ENCODE data around the gene SLC43A3. TPM values are rescaled to one million over a fixed set of nuclear protein-coding genes. Genes with fewer than 3 reads are reported as not detected.

SLC43A3 gene
- total RNA-seq, 2 donors from 2014 or later, result 10.6 to 13.8 TPM

GRCh38 chr11:57428643-57429042, 1.7 kb upstream of the SLC43A3 start:
- no peaks in the 10 kb centered on the region for H3K36me3 Mint-ChIP-seq (ENCODE audit: low read depth)
- H3K27ac ChIP-seq (ENCODE audit: low read depth, low read length), result no peak overlapping the region
- peaks cover 38% of the 10 kb centered on the region for H3K27me3 ChIP-seq (ENCODE audit: control insufficient read depth, insufficient read depth, low read length, poor library complexity, severe bottlenecking)
- TF ChIP-seq, protein P1, sequence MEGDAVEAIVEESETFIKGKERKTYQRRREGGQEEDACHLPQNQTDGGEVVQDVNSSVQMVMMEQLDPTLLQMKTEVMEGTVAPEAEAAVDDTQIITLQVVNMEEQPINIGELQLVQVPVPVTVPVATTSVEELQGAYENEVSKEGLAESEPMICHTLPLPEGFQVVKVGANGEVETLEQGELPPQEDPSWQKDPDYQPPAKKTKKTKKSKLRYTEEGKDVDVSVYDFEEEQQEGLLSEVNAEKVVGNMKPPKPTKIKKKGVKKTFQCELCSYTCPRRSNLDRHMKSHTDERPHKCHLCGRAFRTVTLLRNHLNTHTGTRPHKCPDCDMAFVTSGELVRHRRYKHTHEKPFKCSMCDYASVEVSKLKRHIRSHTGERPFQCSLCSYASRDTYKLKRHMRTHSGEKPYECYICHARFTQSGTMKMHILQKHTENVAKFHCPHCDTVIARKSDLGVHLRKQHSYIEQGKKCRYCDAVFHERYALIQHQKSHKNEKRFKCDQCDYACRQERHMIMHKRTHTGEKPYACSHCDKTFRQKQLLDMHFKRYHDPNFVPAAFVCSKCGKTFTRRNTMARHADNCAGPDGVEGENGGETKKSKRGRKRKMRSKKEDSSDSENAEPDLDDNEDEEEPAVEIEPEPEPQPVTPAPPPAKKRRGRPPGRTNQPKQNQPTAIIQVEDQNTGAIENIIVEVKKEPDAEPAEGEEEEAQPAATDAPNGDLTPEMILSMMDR (conservative IDR thresholded peaks at IDR 0.05), result no peak
- no peak for DNase-seq
- H3K4me3 ChIP-seq (ENCODE audit: low read length), result no peak overlapping the region
- 88 to 96% methylated on average over 5 of the region's 5 CpGs for WGBS, 2 experiments (ENCODE audit: insufficient coverage in 1 of 2, insufficient read length in 1 of 2)
- no peaks in the 10 kb centered on the region for H3K9me3 Mint-ChIP-seq
- peaks cover 47% of the 10 kb centered on the region for H3K27me3 Mint-ChIP-seq (ENCODE audit: insufficient read depth)
- H3K9ac ChIP-seq (ENCODE audit: extremely low read depth, low read length, poor library complexity, severe bottlenecking), result no peak overlapping the region
- H3K27ac Mint-ChIP-seq, result no peak overlapping the region
- no peak overlapping the region for H3K4me3 Mint-ChIP-seq
- peaks cover 19% of the 10 kb centered on the region for H3K4me1 Mint-ChIP-seq
- H3K4me1 ChIP-seq (ENCODE audit: control insufficient read depth, insufficient read depth, low read length), result peaks cover 4% of the 10 kb centered on the region
- H3K9me3 ChIP-seq (ENCODE audit: control insufficient read depth, low read length), result no peaks in the 10 kb centered on the region
- no peaks in the 10 kb centered on the region for H3K36me3 ChIP-seq (ENCODE audit: control insufficient read depth, insufficient read depth, low read length)

DNA sequence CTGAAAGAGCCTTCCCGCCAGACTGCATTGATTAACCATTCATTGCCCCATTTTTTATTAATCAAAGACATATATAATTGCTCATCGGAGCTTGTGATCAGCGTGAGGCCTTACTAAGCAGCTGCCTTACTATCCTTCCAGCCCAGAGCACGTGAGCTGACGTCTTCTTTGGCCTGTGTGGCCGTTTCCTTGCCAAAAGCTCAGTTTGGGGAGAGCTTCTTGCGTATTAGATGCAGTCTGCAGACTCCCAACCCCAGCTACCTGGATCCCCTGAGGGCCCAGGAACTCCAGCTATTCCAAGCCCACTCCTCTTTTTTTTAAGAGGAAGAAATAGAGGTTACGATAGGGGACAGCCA, 784 bp upstream of the SLC43A3 start:
- Histone ChIP-seq H3K4me1 (ENCODE audit: control insufficient read depth, insufficient read depth, low read length) (peaks cover 4% of the 10 kb centered on the region), H3K27me3 (ENCODE audit: control insufficient read depth, insufficient read depth, low read length, poor library complexity, severe bottlenecking) (peaks cover 38% of the 10 kb centered on the region), H3K36me3 (ENCODE audit: control insufficient read depth, insufficient read depth, low read length) (no peaks in the 10 kb centered on the region), H3K27ac (ENCODE audit: low read depth, low read length) (no peak overlapping the region), H3K4me3 (ENCODE audit: low read length) (no peak overlapping the region), H3K9ac (ENCODE audit: extremely low read depth, low read length, poor library complexity, severe bottlenecking) (no peak overlapping the region), H3K9me3 (ENCODE audit: control insufficient read depth, low read length) (no peaks in the 10 kb centered on the region)
- peak overlapping the region; percentile 61 for H3K4me3 Mint-ChIP-seq
- TF ChIP-seq, protein P1 (conservative IDR thresholded peaks at IDR 0.05), result no peak
- H3K36me3 Mint-ChIP-seq (ENCODE audit: low read depth), result peaks cover 3% of the 10 kb centered on the region
- no peaks in the 10 kb centered on the region for H3K9me3 Mint-ChIP-seq
- peaks cover 19% of the 10 kb centered on the region for H3K4me1 Mint-ChIP-seq
- 95 to 96% methylated on average over 6 to 7 of the region's 8 CpGs for WGBS, 2 experiments (ENCODE audit: insufficient coverage in 1 of 2, insufficient read length in 1 of 2)
- peaks cover 45% of the 10 kb centered on the region for H3K27me3 Mint-ChIP-seq (ENCODE audit: insufficient read depth)
- no peak overlapping the region for H3K27ac Mint-ChIP-seq
- DNase-seq, result no peak

DNA sequence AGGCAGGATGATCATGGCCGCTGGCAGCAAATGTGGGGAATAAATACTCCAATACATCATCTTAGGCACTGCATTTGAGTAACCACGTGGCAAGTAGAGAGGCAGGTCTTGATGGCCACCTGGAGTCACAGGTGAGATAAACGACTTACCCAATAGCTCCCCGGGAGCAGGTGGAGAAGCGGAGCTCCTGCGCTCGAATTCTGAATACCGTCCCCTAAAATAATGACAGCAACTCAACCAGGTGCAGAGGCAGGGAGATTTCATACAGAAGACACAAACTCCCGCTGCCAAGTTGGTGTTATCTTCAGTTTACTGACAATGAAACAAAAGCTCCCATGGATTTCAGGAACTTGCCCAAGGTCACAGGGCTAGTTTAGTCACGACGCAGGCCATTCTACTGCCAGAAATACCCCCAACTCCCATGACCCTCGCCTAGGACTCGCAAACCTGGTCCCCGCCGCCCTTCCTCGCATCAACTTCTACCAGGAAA, 437 bp downstream of the SLC43A3 start:
- Histone ChIP-seq H3K9ac (ENCODE audit: extremely low read depth, low read length, poor library complexity, severe bottlenecking) (no peak overlapping the region), H3K27ac (ENCODE audit: low read depth, low read length) (no peak overlapping the region), H3K4me1 (ENCODE audit: control insufficient read depth, insufficient read depth, low read length) (peaks cover 4% of the 10 kb centered on the region), H3K9me3 (ENCODE audit: control insufficient read depth, low read length) (no peaks in the 10 kb centered on the region), H3K27me3 (ENCODE audit: control insufficient read depth, insufficient read depth, low read length, poor library complexity, severe bottlenecking) (peaks cover 38% of the 10 kb centered on the region), H3K4me3 (ENCODE audit: low read length) (peak overlapping the region; percentile 73), H3K36me3 (ENCODE audit: control insufficient read depth, insufficient read depth, low read length) (no peaks in the 10 kb centered on the region)
- peaks cover 3% of the 10 kb centered on the region for H3K36me3 Mint-ChIP-seq (ENCODE audit: low read depth)
- WGBS, 2 experiments (ENCODE audit: insufficient coverage in 1 of 2, insufficient read length in 1 of 2), result 22 to 39% methylated on average over 6 to 16 of the region's 16 CpGs
- peak overlapping the region; percentile 61 for H3K4me3 Mint-ChIP-seq
- DNase-seq, result peak; percentile 54
- H3K27ac Mint-ChIP-seq, result peak overlapping the region; percentile 4
- peaks cover 41% of the 10 kb centered on the region for H3K27me3 Mint-ChIP-seq (ENCODE audit: insufficient read depth)
- H3K4me1 Mint-ChIP-seq, result peaks cover 19% of the 10 kb centered on the region
- TF ChIP-seq, protein P1 (conservative IDR thresholded peaks at IDR 0.05), result no peak
- no peaks in the 10 kb centered on the region for H3K9me3 Mint-ChIP-seq
